HS-5 (cell line): ENCODE data around the gene IFT81.
A peak's percentile ranks its signal among the peaks of the same experiment; 100 is the strongest.
"Not testable (repeated sequence)": the region's sequence is repeated elsewhere in the genome, so short reads cannot be mapped to it uniquely, and the experiment has no call there.

Experiments
- DNase-seq: peaks from one replicate; pipeline ENCODE4 v3.0.0-alpha.2; 2012; ENCODE audit warnings: low read depth

The IFT81 gene

DNA sequence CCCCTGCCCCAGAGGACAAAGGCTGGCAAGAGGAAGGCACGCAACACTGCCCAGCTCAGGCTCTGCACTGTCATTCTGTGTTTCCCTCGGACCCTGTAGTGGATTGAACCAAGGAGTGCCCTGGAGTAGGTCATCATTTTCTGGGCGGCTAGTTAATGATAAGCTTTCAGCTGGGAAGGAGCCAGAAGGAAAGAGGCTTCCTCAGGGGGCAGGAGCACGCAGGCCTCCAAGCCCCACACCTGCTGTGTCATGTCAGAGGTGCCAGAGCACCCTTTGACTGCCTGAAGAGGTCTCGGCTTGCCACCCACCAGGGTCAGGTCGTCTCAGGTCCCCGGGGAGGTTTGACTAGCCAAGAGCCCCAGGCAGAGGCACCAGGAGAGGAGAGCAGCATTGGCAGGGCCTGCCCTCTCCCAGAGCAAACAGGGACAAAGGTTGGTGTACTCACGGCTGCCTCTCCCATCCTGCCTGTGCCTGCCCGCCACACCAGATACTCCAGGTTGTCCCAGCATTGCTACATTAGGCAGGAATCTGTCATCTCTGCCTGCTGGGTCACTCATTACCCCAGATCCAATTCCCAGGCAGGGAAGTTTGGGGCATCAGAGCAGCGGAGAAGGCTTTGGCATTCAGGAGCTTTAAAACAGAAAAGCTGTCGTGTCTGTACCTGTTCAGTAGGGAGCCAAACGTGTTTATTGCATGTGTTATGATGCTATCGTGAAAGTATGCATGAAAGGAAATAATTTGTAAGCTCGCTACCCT, 123.4 kb downstream of the IFT81 start:
- no peak for DNase-seq

DNA sequence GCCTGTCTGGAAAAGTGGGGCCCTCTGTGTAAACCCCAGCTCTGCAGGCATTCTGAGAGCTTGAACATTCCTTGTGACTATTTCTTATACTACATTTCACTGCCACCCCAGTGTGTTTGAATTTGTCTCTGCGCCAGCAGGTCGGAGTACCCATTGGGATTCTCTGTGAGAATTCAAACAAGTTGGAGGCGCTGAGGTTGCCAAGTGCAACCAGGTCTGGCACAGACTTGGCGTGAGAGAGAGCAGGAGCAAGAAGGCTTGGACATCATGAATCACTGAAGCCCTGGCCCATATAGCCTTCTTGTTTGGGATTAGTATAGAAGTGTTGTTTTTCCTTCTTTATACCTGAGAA, 123.9 kb downstream of the IFT81 start:
- no peak for DNase-seq

DNA sequence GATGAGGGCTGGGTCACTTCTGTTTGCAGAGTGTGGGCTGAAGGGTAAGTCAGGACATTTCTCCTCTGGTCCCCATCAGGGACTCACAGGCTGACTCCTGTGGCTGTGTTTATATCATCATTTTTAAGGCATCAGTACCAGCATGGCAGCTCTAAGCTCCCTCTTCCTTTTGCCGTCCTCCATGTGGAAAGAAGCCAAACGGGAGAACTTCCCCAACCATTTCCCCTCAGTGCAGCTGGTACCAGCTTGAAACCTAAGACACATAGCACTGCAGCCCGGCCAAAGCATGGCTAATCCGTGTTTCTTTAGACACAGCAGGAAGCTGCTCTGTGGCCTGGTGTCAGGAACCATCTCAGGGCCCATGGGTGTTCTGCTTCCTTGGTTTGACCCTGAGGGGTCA, 124.9 kb downstream of the IFT81 start:
- no peak for DNase-seq

DNA sequence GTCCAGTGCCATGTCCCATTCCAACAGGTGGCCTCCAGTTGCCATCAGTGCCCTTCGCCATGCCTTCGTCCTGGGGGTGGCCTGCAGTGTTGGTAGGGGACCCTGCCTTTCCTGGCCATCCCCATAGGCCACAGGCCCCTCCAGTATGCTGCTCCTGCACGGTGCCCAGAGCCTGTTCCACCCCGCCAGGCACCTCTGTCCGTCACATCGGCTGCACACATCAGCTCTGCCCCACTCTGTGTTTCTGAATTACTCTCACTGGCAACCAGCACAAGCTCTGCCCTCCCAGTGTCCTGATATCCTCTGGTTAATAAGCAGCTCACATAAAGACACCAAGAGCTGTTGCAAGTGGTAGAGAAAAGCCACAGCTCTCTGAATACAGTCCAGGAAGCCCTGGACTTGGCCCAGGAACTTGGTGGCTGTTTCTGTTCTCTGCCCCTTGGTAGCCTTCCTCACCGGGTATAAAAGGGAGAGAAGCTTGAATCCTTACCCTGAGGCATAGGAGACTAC, 125.6 kb downstream of the IFT81 start:
- DNase-seq = no peak

DNA sequence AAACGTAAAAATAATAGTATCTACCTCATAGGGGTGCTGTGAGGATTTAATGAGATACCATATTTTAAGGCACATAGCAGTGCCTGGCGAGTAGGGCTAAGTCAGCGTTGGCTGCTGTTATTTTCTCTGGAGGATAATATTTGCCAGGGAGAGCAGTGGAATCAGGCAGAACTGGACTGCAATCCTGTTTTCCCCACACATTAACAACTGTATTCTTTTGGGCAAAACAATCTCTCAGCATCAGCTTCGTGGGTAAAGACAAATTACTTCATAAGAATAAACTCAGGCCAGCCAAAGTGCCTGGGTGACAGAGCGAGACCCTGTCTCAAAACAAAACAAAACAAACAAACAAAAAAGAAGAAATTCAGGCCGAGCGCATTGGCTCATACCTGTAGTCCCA, 127.2 kb downstream of the IFT81 start:
- no peak for DNase-seq

DNA sequence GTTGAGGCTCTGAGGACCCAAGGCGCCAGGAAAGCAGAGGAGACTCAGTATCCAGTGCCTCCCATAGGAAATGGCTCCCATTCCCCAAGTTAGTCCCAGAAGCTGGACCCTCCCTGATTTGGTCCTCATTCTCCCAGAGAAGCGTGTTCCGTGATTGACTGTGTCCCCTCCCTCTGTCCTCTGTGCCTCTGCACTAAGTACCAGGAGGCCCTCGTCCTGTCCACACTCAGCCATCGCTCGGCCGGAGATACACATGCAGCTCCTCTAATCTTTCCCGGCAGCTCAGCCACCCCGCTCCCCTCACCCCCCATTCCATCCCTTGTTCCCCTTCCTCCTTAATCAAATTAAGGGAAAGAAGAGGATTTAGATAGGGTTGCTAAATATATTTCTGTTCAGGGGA, 128.6 kb downstream of the IFT81 start:
- no peak for DNase-seq

DNA sequence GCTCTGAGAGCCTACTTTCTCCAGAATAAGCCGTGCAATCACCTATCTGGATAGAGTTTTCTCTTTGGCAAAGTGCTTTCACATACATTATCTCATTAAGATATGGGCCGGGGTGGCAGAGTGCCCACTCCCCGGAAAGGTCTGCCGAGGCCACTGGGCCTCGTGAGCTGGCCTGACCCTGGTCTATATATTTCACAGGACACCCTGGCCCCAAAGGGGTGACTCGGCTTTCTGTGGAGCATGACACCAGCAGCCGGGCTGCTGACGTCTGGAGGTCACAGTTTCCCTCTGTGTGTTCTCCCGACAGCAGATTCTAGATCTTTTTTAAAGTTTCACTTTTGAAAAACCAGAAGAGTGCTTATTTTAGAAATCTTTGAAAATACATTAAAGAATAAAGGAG, 129.0 kb downstream of the IFT81 start:
- DNase-seq = no peak

DNA sequence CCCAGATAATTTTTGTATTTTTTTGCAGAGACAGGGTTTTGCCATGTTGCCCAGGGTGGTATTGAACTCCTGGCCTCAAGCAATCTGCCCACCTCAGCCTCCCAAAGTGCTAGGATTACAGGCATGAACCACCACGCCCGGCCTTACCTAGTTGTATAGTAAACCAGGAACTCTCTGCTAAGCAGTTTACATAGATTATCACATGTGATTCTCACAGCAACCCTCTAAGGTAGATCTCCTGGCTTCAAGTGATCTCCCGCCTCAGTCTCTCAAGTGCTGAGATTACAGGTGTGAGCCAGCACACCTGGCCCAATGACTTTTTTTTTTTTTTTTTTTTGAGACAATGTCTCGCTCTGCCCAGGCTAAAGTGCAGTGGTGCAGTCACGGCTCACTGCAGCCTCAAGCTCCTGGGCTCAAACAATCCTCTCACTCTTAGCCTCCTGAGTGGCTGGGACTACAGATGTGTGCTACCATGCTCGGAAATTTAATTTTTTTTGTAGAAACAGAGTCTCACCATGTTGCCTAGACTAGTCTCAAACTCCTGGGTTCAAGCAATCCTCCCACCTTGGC, 130.9 kb downstream of the IFT81 start:
- DNase-seq = no peak

DNA sequence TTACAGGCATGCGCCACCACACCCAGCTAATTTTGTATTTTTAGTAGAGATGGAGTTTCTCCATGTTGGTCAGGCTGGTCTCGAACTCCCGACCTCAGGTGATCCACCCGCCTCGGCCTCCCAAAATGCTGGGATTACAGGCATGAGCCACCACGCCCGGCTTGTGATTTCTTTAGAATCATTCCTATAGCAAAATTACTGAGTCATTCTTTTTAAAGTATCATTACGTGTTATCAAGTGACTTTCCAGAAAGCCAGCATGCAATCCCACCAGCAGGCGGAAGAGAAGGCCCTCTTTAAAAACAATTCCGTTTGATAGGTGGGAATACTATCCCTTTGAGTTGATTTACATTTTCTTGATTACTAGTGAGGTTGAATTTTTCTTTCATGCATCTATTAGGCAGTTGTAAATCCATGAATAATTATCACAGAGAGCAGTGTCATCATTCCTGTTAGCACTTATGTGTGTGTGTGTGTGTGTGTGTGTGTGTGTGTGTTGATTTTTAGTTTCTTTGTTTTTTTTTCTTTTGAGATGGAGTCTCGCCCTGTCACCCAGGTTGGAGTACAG, 131.8 kb downstream of the IFT81 start:
- DNase-seq = not testable (repeated sequence)

DNA sequence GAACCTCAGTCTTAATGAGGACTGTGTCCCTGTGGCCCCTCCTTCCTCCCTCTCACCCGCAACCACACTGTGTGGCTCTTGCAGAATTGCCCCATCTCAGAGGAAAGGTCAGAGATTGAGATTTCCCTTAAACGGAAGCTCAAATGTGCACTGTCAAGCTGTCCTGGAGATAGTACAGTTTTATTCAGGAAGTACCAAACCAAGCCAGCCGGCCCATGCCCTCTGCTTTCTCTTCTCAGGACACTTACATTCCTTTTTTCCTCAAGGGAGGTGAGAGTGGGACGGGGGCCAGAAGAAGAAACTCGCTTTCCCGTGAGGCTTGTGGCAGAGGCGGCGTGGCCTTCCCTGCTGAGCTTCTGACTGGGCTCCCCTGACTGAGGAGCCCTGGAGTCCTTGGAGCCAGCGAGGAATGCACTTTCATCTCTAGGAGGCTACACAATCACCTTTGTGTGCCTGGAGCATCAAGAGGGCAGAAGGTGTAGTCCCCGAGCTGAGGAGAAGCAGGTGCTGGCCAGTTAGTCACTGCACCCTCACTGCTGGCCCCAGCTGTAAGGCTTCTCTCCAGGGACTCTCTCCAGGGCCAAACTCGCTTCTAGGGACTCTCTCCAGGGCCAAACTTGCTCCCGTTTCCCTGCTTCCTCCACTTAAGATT, 132.7 kb downstream of the IFT81 start:
- no peak for DNase-seq

DNA sequence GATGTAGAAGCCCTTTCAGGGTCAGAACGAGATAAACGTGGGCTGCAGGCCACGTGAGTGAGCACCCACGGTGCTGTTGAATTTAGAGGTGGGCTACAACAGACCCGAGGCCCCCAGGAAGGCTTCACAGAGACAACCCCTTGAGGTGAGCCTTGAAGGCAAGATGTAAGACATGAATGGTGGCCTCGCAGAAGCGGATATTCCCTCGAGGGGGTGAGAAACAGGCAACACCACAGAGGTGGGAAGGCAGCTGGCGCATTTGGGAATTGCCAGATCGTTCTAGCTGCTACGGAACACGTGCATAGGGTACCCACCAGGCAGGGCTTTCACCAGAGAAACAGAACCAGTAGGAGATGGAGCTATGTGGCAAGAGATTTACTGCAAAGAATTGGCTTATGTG, 134.3 kb downstream of the IFT81 start:
- no peak for DNase-seq

DNA sequence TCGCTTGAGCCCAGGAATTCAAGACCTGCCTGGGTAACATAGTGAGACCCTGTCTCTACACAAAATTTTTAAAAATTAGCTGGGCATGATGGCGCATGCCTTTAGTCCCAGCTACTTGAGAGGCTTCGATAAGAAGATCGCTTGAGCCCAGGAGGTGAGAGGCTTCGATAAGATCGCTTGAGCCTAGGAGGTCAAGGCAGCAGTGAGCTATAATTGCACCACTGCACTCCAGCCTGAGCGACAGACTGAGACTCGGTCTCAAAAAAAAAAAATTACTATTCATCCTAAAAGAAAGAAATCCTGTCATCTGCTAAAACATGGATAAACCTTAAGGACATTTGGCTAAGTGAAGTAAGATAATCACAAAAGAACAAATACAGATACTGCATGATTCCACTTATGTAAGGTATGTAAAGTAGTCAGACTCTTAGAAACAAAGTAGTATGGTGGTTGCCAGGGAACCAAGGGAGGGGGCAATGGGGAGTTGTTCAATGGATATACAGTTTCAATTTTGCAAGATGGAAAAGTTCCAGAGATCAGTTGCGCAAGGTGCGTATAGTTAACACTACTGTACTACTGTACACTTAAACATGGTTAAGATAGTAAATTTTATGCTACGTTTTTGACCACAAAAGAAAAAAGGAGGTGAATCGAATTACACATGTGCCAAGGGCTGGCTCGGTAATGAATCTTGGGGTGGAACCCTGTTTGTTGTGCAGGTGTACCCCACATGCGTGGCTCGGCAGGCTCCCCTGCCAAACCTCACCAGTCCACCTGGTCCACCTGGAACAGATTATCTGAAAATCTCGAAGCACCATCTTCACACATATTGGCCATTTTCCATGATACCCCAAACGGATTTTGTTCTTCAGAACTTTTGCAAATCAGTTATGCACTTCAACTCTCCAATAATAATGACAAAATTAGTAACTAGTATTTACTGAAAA, 138.6 kb downstream of the IFT81 start:
- no peak for DNase-seq

DNA sequence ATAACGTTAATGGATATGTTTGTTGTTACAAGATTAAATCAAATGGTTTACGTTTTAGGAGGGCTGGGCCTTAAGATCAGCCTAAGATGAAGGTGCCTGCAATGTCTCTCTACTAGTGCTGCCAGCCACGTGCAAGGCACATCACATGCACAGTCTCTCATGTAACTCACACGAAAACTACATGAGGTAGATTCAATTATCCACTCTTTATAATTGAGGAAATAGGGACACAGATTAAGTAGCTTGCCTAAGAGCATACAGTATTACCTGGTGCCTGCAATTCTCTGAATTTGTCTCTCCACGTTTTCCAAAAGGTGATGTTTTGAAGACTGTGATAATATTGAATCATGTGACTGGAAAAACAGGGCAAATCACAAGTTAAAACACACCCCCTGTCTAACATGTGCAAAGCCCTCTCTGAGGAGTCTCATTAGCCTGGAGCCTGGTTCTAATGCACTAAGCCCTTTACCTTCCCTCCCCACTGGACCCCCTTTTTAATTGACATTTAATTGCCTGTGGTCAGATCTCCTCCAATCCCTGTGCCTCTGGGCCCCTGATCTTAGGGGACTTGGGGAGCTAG, 142.3 kb downstream of the IFT81 start:
- no peak for DNase-seq

DNA sequence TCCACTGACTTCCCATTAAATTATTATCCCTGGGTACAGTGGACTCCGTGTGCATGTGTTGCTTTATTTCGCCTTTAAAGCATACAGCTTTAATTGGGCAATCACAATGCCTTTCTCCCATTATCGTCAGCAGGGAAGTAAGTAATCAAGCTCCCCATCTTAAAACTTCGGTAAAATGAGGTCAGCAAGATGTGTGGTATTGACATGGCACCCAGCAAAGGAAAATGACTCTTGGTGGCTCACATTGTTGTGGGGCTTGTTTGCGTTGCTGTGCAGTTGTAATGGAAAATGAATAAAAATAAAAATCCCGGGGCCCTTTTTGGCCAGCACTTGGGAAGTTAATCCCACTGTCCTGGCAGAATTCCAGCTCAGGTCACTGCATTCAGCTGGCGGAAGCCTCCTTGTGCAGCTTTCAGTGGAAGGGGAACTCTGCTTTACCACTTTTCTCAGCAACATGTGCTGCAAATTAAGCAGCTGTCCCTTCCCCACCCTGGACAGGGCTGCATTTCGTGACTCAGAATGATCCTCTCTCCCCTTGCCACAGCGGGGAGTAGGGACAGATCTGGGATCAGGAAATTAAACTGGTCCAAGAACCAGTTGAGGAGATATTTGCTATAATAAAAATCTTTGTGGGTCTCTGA, 142.9 kb downstream of the IFT81 start:
- DNase-seq = peak; percentile 63
